Stimulated activated CD8-positive, alpha-beta memory T cell treated with anti-CD3 and anti-CD28 coated beads, Interleukin-12 subunit alpha, Interleukin-12 subunit beta, amount 100 ng/mL, for 1 hour (primary cell): ENCODE measurements around the gene ARL6IP6.
"Not testable (repeated sequence)": the region's sequence is repeated elsewhere in the genome, so short reads cannot be mapped to it uniquely, and the experiment has no call there.

ENCODE experiments used
- DNase-seq: peaks from one replicate; pipeline ENCODE4 v3.0.0-alpha.2; 2020; ENCODE audit warnings: low read depth

ARL6IP6 gene

GRCh38 chr2:152723918-152724317, 5.5 kb downstream of the ARL6IP6 start:
- no peak for DNase-seq

DNA sequence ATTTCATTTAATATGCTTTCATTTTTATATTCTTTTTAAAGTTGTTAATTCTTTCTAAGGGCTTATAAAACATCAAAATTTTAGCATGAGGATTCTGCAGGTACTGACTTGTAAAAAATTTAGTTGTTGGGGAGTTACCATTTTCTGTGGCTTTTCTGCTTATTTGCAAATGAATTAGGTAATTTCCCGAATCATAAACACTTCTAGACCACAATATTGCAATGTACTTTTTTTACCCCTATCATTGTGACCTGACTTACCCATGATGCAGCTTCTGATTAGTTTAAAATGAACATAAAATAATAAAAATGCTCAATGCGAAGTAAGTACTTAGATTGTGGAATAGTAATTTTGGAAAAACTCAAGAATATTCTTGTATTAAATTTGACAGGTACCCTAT, 11.4 kb downstream of the ARL6IP6 start:
- DNase-seq, result no peak

- peak; percentile 20 for DNase-seq
These were observed 12.3 kb downstream of the ARL6IP6 start for GRCh38 chr2:152730591-152731333.

DNA sequence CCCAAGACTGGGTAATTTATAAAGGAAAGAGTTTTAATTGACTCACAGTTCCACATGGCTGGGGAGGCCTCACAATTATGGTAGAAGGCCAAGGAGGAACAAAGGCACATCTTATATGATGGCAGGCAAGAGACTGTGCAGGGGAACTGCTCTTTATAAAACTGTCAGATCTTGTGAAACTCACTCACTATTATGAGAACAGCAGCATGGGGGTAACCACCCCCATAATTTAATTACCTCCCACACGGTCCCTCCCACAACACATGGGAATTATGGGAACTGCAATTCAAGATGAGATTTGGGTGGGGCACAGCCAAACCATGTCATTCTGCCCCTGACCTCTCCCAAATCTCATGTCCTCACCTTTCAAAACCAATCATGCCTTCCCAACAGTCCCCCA, 19.1 kb downstream of the ARL6IP6 start:
- DNase-seq, result not testable (repeated sequence)

DNA sequence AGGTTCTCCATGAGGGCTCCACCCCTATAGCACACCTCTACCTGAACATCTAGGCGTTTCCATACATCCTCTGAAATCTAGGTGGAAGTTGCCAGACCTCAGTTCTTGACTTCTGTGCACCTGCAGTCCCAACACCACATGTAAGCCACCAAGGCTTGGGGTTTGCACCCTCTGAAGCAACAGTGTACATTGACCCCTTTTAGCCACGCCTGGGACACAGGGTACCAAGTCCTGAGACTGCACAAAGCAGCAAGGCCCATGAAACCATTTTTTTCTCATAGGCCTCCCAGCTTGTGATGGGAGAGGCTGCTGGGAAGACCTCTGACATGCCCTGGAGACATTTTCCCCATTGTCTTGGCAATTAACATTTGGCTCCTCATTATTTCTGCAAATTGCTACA, 20.0 kb downstream of the ARL6IP6 start:
- no peak for DNase-seq

DNA sequence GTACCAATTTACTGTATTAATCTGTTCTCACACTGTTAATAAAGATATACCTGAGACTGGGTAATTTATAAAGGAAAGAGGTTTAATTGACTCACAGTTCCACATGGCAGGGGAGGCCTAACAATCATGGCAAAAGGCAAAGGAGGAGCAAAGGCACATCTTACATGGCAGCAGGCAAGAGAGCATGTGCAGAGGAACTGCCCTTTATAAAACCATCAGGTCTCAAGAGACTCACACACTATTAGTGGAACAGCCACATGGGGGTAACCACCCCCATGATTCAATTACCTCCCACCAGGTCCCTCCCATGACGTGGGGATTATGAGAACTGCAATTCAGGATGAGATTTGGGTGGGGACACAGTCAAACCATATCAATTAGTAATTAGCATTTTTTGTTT, 21.3 kb downstream of the ARL6IP6 start:
- DNase-seq, result not testable (repeated sequence)

DNA sequence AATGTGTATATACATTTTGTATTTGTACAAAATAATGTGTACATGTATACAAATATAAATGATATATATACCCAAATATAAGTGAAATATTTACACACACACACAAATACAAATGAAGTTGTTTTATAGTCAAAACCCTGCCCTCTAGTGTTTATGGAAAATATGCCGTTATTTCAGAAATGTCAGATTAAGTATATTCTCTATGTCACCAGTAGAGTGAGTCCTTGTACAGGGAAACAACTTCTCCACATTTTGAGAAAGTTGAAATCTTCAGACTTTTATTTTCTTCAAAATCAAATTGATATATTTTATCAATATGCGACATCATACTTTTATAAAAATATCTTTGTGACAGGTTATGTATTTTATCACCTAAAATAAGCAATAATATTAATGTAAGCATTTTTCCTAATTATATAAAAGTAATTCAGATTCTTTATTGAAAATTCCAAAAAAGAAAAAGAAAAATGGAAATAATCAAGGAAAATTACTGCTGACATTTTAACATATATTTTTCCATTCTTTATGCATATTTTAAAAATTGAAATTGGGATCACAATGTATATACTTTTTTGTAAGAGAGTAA, 22.4 kb downstream of the ARL6IP6 start:
- no peak for DNase-seq

DNA sequence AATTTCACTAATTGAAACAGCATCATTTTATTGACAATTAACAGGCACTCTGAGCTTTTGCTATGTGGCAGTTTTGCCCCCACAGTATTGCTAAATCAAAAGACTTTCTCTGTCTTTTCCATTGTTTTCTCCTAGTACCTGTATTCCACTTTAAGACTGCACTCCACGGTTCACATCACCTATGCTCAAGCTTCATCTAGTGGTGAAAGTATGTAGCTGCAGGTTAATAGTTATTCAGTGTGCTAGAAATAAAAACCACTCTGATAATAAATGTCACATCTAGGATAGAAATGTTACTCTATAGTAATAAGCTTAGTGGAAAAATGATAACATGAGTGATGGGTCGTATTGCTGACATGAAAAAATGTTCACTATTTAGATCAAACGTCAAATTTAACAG, 24.6 kb downstream of the ARL6IP6 start:
- DNase-seq, result no peak

DNA sequence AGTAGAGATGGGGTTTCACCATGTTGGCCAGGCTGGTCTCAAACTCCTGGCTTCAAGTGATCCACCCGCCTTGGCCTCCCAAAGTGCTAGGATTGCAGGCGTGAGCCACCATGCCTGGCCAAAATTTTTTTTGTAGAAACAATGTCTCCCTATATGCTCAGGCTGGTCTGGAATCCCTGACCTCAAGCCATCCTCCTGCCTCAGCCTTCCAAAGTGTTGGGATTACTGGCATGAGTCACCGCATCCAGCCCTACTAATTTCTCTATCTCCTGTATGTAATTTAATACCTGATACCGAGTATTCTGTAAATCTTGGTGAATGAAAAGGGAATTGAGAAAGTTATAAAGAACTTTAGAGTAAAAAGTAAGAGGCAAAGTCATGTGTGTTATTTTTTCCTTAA, 29.3 kb downstream of the ARL6IP6 start:
- not testable (repeated sequence) for DNase-seq

DNA sequence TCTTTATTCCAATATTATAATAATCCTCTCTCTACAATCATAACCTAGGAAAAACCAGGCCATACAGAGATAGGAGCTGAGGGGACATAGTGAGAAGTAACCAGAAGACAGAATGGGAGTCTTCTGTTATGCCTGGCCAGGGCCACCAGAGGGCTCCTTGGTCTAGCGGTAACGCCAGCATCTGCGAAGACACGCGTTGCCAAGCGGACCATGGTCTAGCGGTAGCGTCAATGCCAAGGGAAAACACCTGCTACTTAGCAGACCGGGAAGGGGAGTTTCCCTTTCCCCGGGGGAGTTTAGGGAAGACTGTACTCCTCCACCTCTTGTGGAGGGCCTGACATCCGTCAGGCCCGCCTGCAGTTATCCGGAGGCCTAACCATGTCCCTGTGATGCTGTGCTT, 36.6 kb downstream of the ARL6IP6 start:
- DNase-seq, result no peak

DNA sequence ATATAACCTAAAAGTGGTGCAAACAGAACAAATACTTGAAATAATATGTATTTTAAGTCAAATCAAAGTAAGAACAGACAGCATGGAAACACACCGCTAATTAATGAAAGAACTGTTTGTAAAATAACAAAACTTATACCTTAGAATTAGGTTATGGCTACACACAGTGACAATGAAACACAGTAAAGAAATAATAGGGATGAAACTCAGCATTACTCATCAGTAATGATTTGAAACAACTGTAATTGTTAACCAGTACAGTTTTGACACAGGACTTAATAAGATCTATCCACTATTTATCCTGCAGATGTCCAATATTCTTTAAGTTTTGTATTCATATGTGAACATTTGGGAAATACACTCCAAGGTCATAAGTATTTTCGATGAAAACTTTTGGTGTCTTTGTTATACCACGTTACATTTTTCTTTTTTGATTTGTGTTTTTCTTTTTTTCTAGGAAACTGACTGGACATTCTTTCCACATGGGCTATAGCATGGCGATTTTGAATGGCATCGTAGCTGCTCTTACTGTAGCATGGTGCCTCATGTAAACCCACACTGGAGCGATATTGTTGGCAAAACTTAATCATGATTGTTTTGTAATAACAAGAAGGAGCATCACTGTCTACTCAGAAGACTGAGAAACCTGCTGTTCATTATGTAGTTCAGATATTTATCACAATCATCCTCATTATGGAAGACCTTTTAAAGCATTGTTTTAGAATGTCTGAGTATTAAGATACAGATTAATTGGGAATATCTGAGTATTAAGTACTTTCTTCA, 41.1 kb downstream of the ARL6IP6 start:
- DNase-seq, result no peak

DNA sequence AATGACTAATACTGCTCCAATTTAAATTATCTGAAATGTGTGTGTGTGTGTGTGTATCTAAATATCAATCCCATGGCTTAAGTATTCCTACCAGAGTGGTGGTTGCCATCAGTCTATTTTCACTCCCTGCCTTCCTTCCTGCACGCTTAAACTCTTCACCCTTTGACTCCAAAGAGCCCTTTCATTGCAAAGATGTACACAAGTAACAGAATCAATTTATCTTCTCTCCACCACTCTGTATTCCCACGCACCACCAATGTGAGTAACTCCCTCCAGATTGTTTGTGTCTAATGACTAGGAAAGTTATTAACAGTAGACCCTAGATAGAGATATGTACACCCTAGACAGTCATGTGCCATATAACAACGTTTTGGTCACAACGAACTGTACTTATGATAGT, 42.8 kb downstream of the ARL6IP6 start:
- no peak for DNase-seq

- no peak for DNase-seq
These were observed 43.8 kb downstream of the ARL6IP6 start for GRCh38 chr2:152762202-152762601.

- not testable (repeated sequence) for DNase-seq
These were observed 44.8 kb downstream of the ARL6IP6 start for GRCh38 chr2:152763208-152763607.

DNA sequence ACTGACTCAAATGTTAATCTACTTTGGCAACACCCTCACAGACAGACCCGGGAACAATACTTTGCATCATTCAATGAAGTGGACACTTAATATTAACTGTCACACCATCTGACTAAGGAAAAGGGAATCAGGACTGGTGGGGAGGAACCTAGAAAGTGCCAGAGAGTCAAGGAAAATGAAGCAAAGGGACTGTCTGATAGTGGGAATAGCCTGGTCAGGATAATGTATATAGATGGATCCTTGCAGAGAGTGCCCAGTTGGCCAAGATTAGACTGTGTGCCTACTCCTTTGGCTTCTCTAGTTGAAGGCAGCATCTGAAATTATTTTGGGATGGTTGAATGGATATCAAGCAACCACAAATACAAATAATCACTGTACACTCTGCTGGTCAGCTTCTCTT, 45.2 kb downstream of the ARL6IP6 start:
- no peak for DNase-seq

GRCh38 chr2:152766928-152767327, 48.5 kb downstream of the ARL6IP6 start:
- no peak for DNase-seq

- no peak for DNase-seq
These were observed 62.8 kb downstream of the ARL6IP6 start for GRCh38 chr2:152781175-152781574.

DNA sequence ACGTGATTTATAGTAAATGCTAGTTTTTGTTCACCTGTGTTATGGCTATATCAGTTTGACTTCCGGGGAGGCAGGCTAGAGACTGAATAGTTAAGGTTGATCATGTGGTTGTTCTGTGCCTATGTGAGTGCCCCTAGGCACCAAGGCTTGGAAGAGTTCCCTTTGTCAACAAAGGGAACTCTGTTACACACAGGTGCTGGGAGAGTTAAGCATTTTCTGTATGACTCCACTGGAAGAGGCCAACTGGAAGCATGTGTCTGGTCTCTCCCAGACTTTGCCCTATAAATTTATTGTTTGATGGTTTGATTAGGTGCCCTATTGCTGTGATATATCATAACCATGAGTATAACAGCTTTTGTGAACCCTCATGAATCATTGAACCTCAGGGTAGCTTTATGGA, 63.8 kb downstream of the ARL6IP6 start:
- no peak for DNase-seq

- DNase-seq, result no peak
These were observed 72.5 kb downstream of the ARL6IP6 start for GRCh38 chr2:152790883-152791282.

DNA sequence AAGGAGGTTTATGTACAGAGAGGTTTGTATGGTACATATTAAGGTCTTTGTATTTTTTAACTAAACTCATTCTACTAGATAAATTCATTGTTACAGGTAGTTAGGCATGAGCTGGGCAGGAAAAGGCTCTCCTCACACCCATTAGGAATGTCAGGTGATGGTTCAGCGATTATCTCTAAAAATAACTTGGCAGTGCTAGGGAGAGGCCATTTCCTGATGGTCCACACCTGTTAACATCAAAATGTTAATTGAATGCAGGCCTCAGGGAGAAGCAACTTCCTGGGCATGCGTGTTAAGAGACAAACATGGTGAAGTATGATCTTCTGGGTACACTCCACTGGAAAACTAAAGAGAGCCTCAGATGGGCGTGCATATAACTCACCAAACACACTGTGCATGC, 73.6 kb downstream of the ARL6IP6 start:
- no peak for DNase-seq

DNA sequence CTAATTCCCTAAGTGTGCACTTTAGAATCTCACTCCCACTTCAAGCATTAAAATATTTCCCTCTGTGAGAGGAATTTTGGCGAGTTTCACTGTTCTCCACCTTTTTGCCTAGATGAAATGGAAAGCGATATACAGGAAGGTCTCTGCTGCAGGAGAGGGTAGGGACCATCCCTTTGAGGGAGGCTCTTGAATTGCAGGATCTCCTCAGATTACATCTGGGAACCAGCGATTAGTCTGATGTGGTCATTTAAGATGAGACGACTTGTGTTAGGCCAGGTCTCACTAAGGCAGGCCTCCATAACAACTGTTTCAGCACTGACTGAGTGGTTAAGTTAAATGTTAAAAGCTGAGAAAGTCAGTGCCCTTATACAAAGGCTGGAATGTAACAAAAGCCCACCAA, 74.6 kb downstream of the ARL6IP6 start:
- DNase-seq, result no peak

- DNase-seq, result no peak
These were observed 78.5 kb downstream of the ARL6IP6 start for GRCh38 chr2:152796941-152797340.

DNA sequence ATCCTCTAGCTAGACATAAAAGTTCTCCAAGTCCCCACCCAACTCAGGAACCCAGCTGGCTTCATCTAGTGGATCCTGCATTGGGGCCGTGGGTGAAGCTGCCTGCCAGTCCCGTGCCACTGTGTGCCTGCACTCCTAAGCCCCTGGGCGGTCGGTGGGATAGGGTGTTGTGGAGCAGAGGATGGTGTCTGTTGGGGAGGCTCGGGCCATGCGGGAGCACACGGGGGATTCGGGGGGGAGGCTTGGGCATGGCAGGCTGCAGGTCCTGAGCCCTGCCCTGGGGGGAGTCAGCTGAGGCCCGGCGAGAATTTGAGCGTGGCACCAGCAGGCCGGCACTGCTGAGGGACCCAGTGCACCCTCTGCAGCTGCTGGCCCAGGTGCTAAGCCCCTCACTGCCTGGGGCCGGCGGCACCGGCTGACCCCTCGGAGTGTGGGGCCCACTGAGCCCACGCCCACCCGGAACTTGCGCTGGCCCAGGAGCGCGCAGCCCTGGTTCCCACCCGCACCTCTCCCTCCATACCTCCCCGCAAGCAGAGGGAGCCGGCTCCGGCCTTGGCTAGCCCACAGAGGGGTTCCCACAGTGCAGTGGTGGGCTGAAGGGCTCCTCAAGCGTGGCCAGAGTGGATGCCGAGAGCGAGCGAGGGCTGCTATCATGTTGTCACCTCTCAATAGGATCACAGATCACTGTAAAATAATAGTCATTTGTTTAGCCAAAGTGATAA, 86.4 kb downstream of the ARL6IP6 start:
- no peak for DNase-seq
